PFSK-1 (cell line): ENCODE results near the gene PNPLA5.

ENCODE experiments used
- FOXP2 ChIP-seq: optimal IDR thresholded peaks from 2 replicates; pipeline ENCODE3; 2011; ENCODE audit warnings: borderline replicate concordance, control low read depth, inconsistent platforms; ENCODE audit not compliant: insufficient read depth; ENCODE audit errors: extremely low read length, extremely low read depth
- POLR2AphosphoS5 ChIP-seq: IDR thresholded peaks from 2 replicates; pipeline ENCODE4 v1.6.1; 2012; ENCODE audit warnings: low read depth, mild to moderate bottlenecking, control low read depth, low read length, moderate library complexity
- REST ChIP-seq, 2 experiments: IDR thresholded peaks; 2 replicates each; pipeline versions ENCODE4 v1.6.1 to v1.8.0; 2011 to 2012; ENCODE audit warnings: low read depth in 2 of 2, low read length in 2 of 2, control low read depth in 1 of 2, inconsistent platforms in 1 of 2, mild to moderate bottlenecking in 1 of 2, moderate library complexity in 1 of 2; ENCODE audit not compliant: insufficient read depth in 1 of 2
- SIN3A ChIP-seq: IDR thresholded peaks from 2 replicates; pipeline ENCODE4 v1.6.1; 2012; ENCODE audit warnings: mild to moderate bottlenecking, low read length, moderate library complexity, borderline replicate concordance; ENCODE audit not compliant: insufficient read depth
- TAF1 ChIP-seq: IDR thresholded peaks from 2 replicates; pipeline ENCODE4 v1.6.1; 2012; ENCODE audit warnings: low read length, control low read depth, borderline replicate concordance; ENCODE audit not compliant: insufficient read depth

PNPLA5 gene

GRCh38 chr22:43895986-43896645, 4.3 kb upstream of the PNPLA5 start:
- TF ChIP-seq POLR2AphosphoS5 (no peak), SIN3A (no peak), REST (IDR thresholded peaks at IDR 0.05; ENCODE audit: insufficient read depth in 1 of 2, low read depth in 2 of 2, low read length in 2 of 2) (no peak), FOXP2 (no peak), TAF1 (no peak)

- no peak for TF ChIP-seq SIN3A
- no peak for TF ChIP-seq REST (IDR thresholded peaks at IDR 0.05; ENCODE audit: insufficient read depth in 1 of 2, low read depth in 2 of 2, low read length in 2 of 2)
- no peak for TF ChIP-seq FOXP2
- TF ChIP-seq TAF1: no peak
- no peak for TF ChIP-seq POLR2AphosphoS5
These were observed 2.3 kb upstream of the PNPLA5 start for GRCh38 chr22:43894122-43894521.

- TF ChIP-seq SIN3A (no peak), POLR2AphosphoS5 (no peak), REST (IDR thresholded peaks at IDR 0.05; ENCODE audit: insufficient read depth in 1 of 2, low read depth in 2 of 2, low read length in 2 of 2) (no peak), FOXP2 (no peak), TAF1 (no peak)
These were observed 1.5 kb upstream of the PNPLA5 start for GRCh38 chr22:43893266-43893665.

- TF ChIP-seq SIN3A (no peak), POLR2AphosphoS5 (no peak), REST (IDR thresholded peaks at IDR 0.05; ENCODE audit: insufficient read depth in 1 of 2, low read depth in 2 of 2, low read length in 2 of 2) (no peak), TAF1 (no peak), FOXP2 (no peak)
These were observed 526 bp upstream of the PNPLA5 start for GRCh38 chr22:43892183-43892894.
